GM12878 (cell line): ENCODE measurements around the gene FAM118A. TPM values are rescaled to one million over a fixed set of nuclear protein-coding genes. Genes with fewer than 3 reads are reported as not detected.

ENCODE experiments used
- ATAC-seq: fragments of 200-7000 bp; cut with Tn5 transposase; 3 replicates; pipeline ENCODE4 v1.9.1; 2020; ENCODE audit warnings: mild to moderate bottlenecking, moderate library complexity
- BruUV-seq: library from RNA; stranded (reverse); fragments of 400-500 nt; replicated peaks from 2 replicates; lab custom pipeline; 2021; lab: Mats Ljungman, UMichigan
- CTCF ChIA-PET: fragments of 300-600 bp; sonication (Branson Sonifier 250); formaldehyde crosslinking; extraction: SDS; loops from one replicate; lab custom pipeline; 2021; ENCODE audit warnings: inconsistent platforms; lab: Yijun Ruan, JAX
- POLR2A ChIA-PET: fragments of 350-600 bp; formaldehyde crosslinking; extraction: SDS; loops from one replicate; lab custom pipeline; 2021; ENCODE audit warnings: inconsistent platforms; lab: Charles Lee
- RAD21 ChIA-PET: fragments of 300-600 bp; sonication (Branson Sonifier 250); formaldehyde crosslinking; loops from one replicate; lab custom pipeline; 2023; ENCODE audit warnings: antibody characterized with exemption; ENCODE audit not compliant: unreplicated experiment; lab: Charles Lee
- SMC1A ChIA-PET: fragments of 300-600 bp; sonication (Branson Sonifier 250); formaldehyde crosslinking; loops from one replicate; lab custom pipeline; 2023; ENCODE audit not compliant: unreplicated experiment, uncharacterized antibody; lab: Charles Lee
- DNase-seq: peaks from one replicate; pipeline ENCODE4 v3.0.0-alpha.2; 2011; ENCODE audit warnings: low read depth, low spot score
- FAIRE-seq: peaks from 3 replicates; lab custom pipeline; 2011; peaks lifted over from hg19 to GRCh38; lab: Jason Lieb, UNC
- H2AFZ ChIP-seq: 2 replicates; pipeline ENCODE4 v1.6.0; 2011; ENCODE audit warnings: low read depth, low read length, control low read depth; ENCODE audit not compliant: control insufficient read depth
- H3K27ac ChIP-seq: 2 replicates; pipeline ENCODE4 v1.5.1; 2011; ENCODE audit warnings: control low read depth; ENCODE audit not compliant: control insufficient read depth, insufficient read depth
- H3K27me3 ChIP-seq, 2 experiments: replicated peaks in 1 of 2; 2 replicates each; pipeline versions ENCODE4 v1.6.0 to v1.6.1; 2011; ENCODE audit warnings: low read length in 1 of 2; ENCODE audit not compliant: control insufficient read depth in 2 of 2, insufficient read depth in 2 of 2
- H3K36me3 ChIP-seq, 2 experiments: 2 replicates each; pipeline ENCODE4 v1.5.1; 2011; ENCODE audit warnings: low read length in 1 of 2; ENCODE audit not compliant: control insufficient read depth in 2 of 2, insufficient read depth in 2 of 2
- H3K4me1 ChIP-seq: 2 replicates; pipeline ENCODE4 v1.6.1; 2011; ENCODE audit warnings: mild to moderate bottlenecking, low read length, moderate library complexity, mixed read lengths; ENCODE audit not compliant: control insufficient read depth, insufficient read depth
- H3K4me2 ChIP-seq: 2 replicates; pipeline ENCODE4 v1.6.0; 2011; ENCODE audit warnings: control low read depth; ENCODE audit not compliant: control insufficient read depth, insufficient read depth
- H3K4me3 ChIP-seq: fragments of 200-600 bp; sonication (generic); 2 replicates; pipeline ENCODE4 v1.5.1; 2016
- H3K79me2 ChIP-seq: 2 replicates; pipeline ENCODE4 v1.6.0; 2011; ENCODE audit warnings: low read length; ENCODE audit not compliant: control insufficient read depth, insufficient read depth
- H3K9ac ChIP-seq: 2 replicates; pipeline ENCODE4 v1.8.0; 2011; ENCODE audit warnings: low read length, control low read depth, mixed read lengths; ENCODE audit not compliant: control insufficient read depth, insufficient read depth
- H3K9me3 ChIP-seq: replicated peaks from 3 replicates; pipeline ENCODE4 v1.5.1; 2011; ENCODE audit warnings: mild to moderate bottlenecking, low read length; ENCODE audit not compliant: control insufficient read depth, insufficient read depth
- H4K20me1 ChIP-seq: 2 replicates; pipeline ENCODE4 v1.6.0; 2011; ENCODE audit not compliant: control insufficient read depth, insufficient read depth
- E2F4 ChIP-seq: IDR thresholded peaks from 2 replicates; pipeline ENCODE4 v1.6.1; 2012; ENCODE audit warnings: low read depth, low read length, improper control_type of control experiment
- SKIL ChIP-seq: fragments of 450-650 bp; IDR thresholded peaks from 2 replicates; pipeline ENCODE4 v1.6.1; 2017; ENCODE audit warnings: mild to moderate bottlenecking, low read depth, inconsistent platforms; ENCODE audit not compliant: poor library complexity, severe bottlenecking
- TAF1 ChIP-seq: IDR thresholded peaks from 2 replicates; pipeline ENCODE4 v1.6.1; 2011; ENCODE audit warnings: mild to moderate bottlenecking, low read depth, low read length, borderline replicate concordance
- WGBS: methylation state at CpG from one replicate; pipeline ENCODE4 v1.1.6; 2016; ENCODE audit warnings: low lambda C conversion rate; ENCODE audit not compliant: insufficient replicate concordance, insufficient coverage; ENCODE audit errors: missing lambda C conversion rate; 5-methylcytosine and 5-hydroxymethylcytosine counted together
- in situ Hi-C: fragments of 300-500 bp; cut with MboI; formaldehyde crosslinking; loops from 9 replicates; pipeline ENCODE4 v1.14.3; 2018; ENCODE audit warnings: mixed read lengths
- intact Hi-C: fragments of 100-400 bp; cut with micrococcal nuclease; formaldehyde crosslinking; loops from one replicate; pipeline ENCODE4 v1.14.2; 2022; ENCODE audit not compliant: unreplicated experiment
- polyA plus RNA-seq, 11 experiments: library from polyadenylated mRNA; depleted of rRNA in 4 of 11; unstranded in 6 of 11; stranded (reverse) in 5 of 11; fragments of >200 nt; fragmentation: Nextera tagmentation in 4 of 11; fragmentation: Illumina TruSeq in 1 of 11; extraction: Ambion mirVana in 4 of 11; extraction: Trizol in 1 of 11; gene quantifications; 1 replicate in 1 of 11; 2 replicates in 10 of 11; pipeline versions ENCODE4 v1.2.1 to v1.2.3, GENCODE V29; 2011 to 2016; ENCODE audit warnings: inconsistent platforms in 2 of 11, missing spikeins in 2 of 11, low read depth in 1 of 11
- total RNA-seq, 4 experiments: library from RNA; depleted of rRNA in 3 of 4; stranded (reverse); fragments of >200 nt in 3 of 4; fragmentation: Illumina TruSeq in 1 of 4; extraction: Trizol in 1 of 4; gene quantifications; 2 replicates each; pipeline versions ENCODE4 v1.2.1 to v1.2.3, GENCODE V29; 2013 to 2021

The FAM118A gene
- total and polyA plus RNA-seq, 10 of the 15 experiments (the other 5 are each of a cell fraction or from before 2014, with no cell fraction given): 17.4 to 332 (median 56.6) TPM

- Histone ChIP-seq H3K4me3 (no peak overlapping the region), H3K27me3 (no peaks in the 10 kb centered on the region; a peak in 1 of 4 replicates), H3K79me2 (no peaks in the 10 kb centered on the region), H3K9ac (no peak overlapping the region), H3K4me1 (peaks cover 8% of the 10 kb centered on the region; the same call in 1 of the 2 replicates), H3K9me3 (no peaks in the 10 kb centered on the region), H3K36me3 (no peaks in the 10 kb centered on the region), H3K27ac (no peak overlapping the region), H2AFZ (no peak overlapping the region), H3K4me2 (no peak overlapping the region), H4K20me1 (no peaks in the 10 kb centered on the region)
- 95% methylated on average over 3 of the region's 3 CpGs for WGBS
- peak; percentile 31 for FAIRE-seq
- in situ Hi-C loops: no loop called here
- no peak for ATAC-seq
- SMC1A ChIA-PET: interaction anchor here (1.3 kb wide), 1 partner anchor 34 kb away, joined by 3 read pairs; no protein-coding TSS in a partner anchor
- CTCF ChIA-PET: interaction anchor here (0.6 kb wide), 1 partner anchor 17 kb away, joined by 3 read pairs; no protein-coding TSS in a partner anchor
- POLR2A ChIA-PET: interaction anchor here (0.6 to 0.7 kb wide), 3 partner anchors 26 to 388 kb away, joined by 3 to 4 read pairs (median 4); no protein-coding TSS in a partner anchor
- RAD21 ChIA-PET: no interaction called here
- no peak for TF ChIP-seq E2F4
- no peak for TF ChIP-seq TAF1
- no peak for TF ChIP-seq SKIL
- no TSS peak for BruUV-seq
- no peak for DNase-seq
- intact Hi-C loops: loop anchor here (5.0 kb wide), 1 partner anchor 37 kb away; no protein-coding TSS in a partner anchor
Measured at GRCh38 chr22:45280587-45280980, 29.1 kb upstream of the FAM118A start.
